ENCODE data around the gene IGF2BP2. TPM values are rescaled to one million over a fixed set of nuclear protein-coding genes. Genes with fewer than 3 reads are reported as not detected.
"Not testable (repeated sequence)": the region's sequence is repeated elsewhere in the genome, so short reads cannot be mapped to it uniquely, and the experiment has no call there.

Gene IGF2BP2
- total RNA-seq, 4 donors from 2014 or later, result 3.9 to 13.5 (median 8.1) TPM

DNA sequence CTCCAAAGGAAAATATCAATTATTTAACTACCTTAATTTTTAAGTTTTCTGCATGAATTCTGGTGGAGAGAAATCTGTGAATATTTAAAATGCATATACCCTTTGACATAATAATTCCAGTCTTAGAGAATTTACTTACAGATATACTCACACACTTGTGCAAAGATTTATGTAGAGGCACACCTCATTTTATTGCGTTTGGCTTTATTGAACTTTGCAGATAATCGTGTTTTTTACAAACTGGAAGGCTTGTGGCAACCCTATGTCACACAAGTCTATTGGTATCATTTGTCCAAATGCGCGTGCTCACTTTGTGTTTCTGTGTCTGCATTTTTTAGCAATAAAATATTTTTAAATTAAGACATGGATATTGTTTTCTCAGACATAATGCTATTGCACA is 157.3 kb downstream of the IGF2BP2 start:
- no peaks in the 10 kb centered on the region for H3K36me3 ChIP-seq
- ATAC-seq, result no peak
- no peak overlapping the region for H3K4me3 ChIP-seq
- no peaks in the 10 kb centered on the region for H3K9me3 ChIP-seq
- H3K27ac ChIP-seq, result no peak overlapping the region
- TF ChIP-seq, protein P1, sequence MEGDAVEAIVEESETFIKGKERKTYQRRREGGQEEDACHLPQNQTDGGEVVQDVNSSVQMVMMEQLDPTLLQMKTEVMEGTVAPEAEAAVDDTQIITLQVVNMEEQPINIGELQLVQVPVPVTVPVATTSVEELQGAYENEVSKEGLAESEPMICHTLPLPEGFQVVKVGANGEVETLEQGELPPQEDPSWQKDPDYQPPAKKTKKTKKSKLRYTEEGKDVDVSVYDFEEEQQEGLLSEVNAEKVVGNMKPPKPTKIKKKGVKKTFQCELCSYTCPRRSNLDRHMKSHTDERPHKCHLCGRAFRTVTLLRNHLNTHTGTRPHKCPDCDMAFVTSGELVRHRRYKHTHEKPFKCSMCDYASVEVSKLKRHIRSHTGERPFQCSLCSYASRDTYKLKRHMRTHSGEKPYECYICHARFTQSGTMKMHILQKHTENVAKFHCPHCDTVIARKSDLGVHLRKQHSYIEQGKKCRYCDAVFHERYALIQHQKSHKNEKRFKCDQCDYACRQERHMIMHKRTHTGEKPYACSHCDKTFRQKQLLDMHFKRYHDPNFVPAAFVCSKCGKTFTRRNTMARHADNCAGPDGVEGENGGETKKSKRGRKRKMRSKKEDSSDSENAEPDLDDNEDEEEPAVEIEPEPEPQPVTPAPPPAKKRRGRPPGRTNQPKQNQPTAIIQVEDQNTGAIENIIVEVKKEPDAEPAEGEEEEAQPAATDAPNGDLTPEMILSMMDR (IDR thresholded peaks at IDR 0.05), result no peak
- TF ChIP-seq POLR2AphosphoS5 (IDR thresholded peaks at IDR 0.05) (no peak), EP300 (IDR thresholded peaks at IDR 0.05) (no peak), POLR2A (IDR thresholded peaks at IDR 0.05) (no peak)
- H3K4me1 ChIP-seq, result no peaks in the 10 kb centered on the region
- no peaks in the 10 kb centered on the region for H3K27me3 ChIP-seq
- 92 to 93% methylated on average over 4 of the region's 4 CpGs for WGBS, 2 donors (ENCODE audit: low coverage in 1 of 2)

DNA sequence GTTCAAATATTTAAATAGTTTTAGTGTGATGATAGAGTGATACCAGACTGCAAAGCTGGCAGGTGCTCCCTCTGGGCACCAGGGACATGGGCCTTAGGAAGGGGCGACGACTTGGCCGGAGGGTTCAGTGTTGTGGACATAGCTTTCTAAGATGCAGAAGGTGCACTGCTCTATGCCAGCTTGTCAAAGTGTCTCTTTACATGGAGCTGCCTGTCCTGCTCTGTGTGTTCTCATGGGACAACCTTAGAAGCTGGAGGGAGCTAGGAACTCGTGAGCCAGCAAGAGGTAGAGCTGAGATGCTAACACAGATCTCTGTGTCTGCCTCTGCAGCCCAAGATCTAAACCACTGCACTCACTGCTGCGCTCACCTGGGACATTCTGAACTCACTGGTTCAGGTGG is 160.9 kb downstream of the IGF2BP2 start:
- H3K4me1 ChIP-seq, result peaks cover 0 to 20% (median 11%) of the 10 kb centered on the region in 3 donors
- TF ChIP-seq POLR2A (IDR thresholded peaks at IDR 0.05), result no peak
- no peak for TF ChIP-seq EP300 (IDR thresholded peaks at IDR 0.05)
- TF ChIP-seq, protein P1 (IDR thresholded peaks at IDR 0.05), result no peak
- TF ChIP-seq POLR2AphosphoS5 (IDR thresholded peaks at IDR 0.05), result no peak
- no peak overlapping the region for H3K27ac ChIP-seq
- H3K27me3 ChIP-seq, result no peaks in the 10 kb centered on the region
- no peaks in the 10 kb centered on the region for H3K9me3 ChIP-seq
- 90 to 100% methylated on average over 1 to 2 of the region's 5 CpGs for WGBS, 2 donors (ENCODE audit: low coverage in 1 of 2)
- no peak for ATAC-seq
- H3K36me3 ChIP-seq, result no peaks in the 10 kb centered on the region
- H3K4me3 ChIP-seq, result no peak overlapping the region

DNA sequence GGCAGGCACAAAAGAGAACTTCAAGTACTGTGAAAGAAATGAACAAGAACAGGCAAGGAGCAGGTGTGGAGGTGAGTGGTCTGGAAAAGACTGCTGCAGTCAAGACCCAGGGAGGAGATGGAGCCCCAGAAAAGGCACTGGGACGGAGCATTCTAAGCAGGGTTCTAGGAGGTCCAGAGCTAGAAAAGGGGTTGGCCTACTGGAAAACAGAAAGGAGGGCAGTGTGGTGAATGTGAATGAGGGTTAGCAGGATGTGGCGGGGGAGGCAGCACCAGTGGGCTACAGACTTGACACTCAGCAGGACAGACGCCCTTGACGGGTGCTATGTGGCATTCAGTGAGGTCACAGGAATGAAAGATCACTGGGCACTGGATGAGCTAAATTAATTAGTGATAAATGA is 163.1 kb downstream of the IGF2BP2 start:
- Histone ChIP-seq H3K27me3 (no peaks in the 10 kb centered on the region), H3K9me3 (no peaks in the 10 kb centered on the region), H3K4me1 (peaks cover 4 to 42% (median 27%) of the 10 kb centered on the region in 3 donors), H3K36me3 (no peaks in the 10 kb centered on the region), H3K27ac (no peak overlapping the region), H3K4me3 (no peak overlapping the region)
- ATAC-seq, result no peak
- 40 to 84% methylated on average over 1 to 4 of the region's 4 CpGs for WGBS, 2 donors (ENCODE audit: low coverage in 1 of 2)
- TF ChIP-seq EP300 (IDR thresholded peaks at IDR 0.05) (no peak), POLR2AphosphoS5 (IDR thresholded peaks at IDR 0.05) (no peak), POLR2A (IDR thresholded peaks at IDR 0.05) (no peak)
- TF ChIP-seq, protein P1 (IDR thresholded peaks at IDR 0.05), result no peak

DNA sequence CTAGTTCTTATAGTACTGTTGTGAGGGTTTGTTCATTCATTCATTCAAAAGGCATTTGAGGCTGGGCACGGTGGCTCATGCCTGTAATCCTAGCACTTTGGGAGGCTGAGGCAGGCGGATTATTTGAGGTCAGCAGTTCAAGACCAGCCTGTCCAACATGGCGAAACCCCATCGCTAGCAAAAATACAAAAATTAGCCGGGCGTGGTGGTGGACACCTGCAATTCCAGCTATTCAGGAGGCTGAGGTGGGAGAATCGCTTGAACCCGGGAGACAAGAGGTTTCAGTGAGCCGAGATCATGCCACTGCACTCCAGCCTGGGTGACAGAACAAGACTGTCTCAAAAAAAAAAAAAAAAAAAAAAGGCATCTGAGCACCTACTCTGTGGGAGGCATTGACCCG is 163.5 kb downstream of the IGF2BP2 start:
- 78 to 83% methylated on average over 2 to 3 of the region's 10 CpGs for WGBS, 2 donors (ENCODE audit: low coverage in 1 of 2)
- H3K4me1 ChIP-seq, result peaks cover 4 to 46% (median 30%) of the 10 kb centered on the region in 3 donors
- H3K4me3 ChIP-seq, H3K36me3 ChIP-seq, H3K9me3 ChIP-seq, H3K27ac ChIP-seq, ATAC-seq, H3K27me3 ChIP-seq: not testable (repeated sequence)

DNA sequence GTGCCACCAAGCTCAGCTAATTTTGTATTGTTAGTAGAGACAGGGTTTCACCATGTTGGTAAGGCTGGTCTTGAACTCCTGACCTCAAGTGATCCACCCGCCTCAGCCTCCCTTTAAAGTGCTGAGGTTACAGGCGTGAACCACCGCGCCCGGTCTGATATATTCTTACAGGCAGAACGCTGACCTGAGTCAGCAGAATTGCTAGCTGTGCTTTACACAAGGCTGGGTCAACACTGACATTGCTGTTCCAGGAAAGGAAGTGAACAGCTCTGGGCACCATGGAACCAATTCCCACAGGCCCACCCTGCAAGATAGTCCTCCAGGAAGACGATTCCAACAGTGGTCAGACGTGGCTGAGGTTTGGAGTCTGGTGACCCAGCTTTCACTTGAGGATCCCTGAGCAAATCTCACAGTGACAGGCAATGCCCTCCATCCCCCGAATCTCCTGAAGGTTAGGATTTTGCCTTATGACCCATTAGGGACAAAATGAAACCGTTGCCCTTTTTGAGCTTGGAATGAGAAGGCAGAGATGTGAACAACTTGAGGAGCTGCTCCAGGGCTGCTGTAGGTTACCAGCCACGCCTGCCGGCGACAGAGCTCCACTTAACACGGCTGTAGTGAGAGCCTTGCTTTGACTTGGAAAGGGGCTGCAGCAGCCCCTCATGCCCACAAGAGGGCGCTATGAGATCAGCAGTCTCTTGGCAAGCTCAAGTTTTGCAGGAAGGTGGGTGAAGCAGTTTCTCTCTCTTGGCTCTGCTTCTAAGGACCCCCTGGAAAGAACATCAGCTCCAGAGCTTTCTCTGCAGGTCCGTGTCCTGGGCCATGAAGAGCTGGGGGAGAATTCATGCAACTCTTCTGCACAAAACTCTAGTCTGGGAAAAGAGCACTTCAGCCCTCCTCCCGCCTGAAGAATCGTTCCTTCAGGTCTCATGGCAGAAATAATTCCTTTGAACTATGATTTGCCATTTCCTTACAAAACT is 164.6 kb downstream of the IGF2BP2 start:
- Histone ChIP-seq H3K4me1 (peaks cover 4 to 57% (median 38%) of the 10 kb centered on the region in 3 donors), H3K4me3 (no peak overlapping the region), H3K36me3 (no peaks in the 10 kb centered on the region), H3K27me3 (no peaks in the 10 kb centered on the region), H3K27ac (peak overlapping the region in 3 of 4 donors; percentile 81 to 91 (median 85)), H3K9me3 (no peaks in the 10 kb centered on the region)
- TF ChIP-seq, protein P1 (IDR thresholded peaks at IDR 0.05), result peak; percentile 82 to 97 (median 87)
- no peak for TF ChIP-seq POLR2AphosphoS5 (IDR thresholded peaks at IDR 0.05)
- TF ChIP-seq POLR2A (IDR thresholded peaks at IDR 0.05), result no peak
- no peak for TF ChIP-seq EP300 (IDR thresholded peaks at IDR 0.05)
- 32 to 49% methylated on average over 3 to 13 of the region's 18 CpGs for WGBS, 2 donors (ENCODE audit: low coverage in 1 of 2)
- ATAC-seq, result no peak
